Large intestine (tissue), 3 donors: ENCODE measurements around the gene PRG3. TPM values are rescaled to one million over a fixed set of nuclear protein-coding genes. Genes with fewer than 3 reads are reported as not detected.
A peak's percentile ranks its signal among the peaks of the same experiment; 100 is the strongest.
"Not testable (repeated sequence)": the region's sequence is repeated elsewhere in the genome, so short reads cannot be mapped to it uniquely, and the experiment has no call there.

Experiments used
- DNase-seq, 2 donors: peaks; one replicate each; pipeline versions ENCODE4 v3.0.0 to v3.0.0-alpha.2; 2013
- H3K27ac ChIP-seq: one replicate; pipeline ENCODE4 v1.5.1; 2013; ENCODE audit warnings: low read length
- H3K27me3 ChIP-seq: 2 replicates; pipeline ENCODE4 v1.6.1; 2013; ENCODE audit warnings: low read length; ENCODE audit not compliant: control insufficient read depth, insufficient read depth
- H3K36me3 ChIP-seq: 2 replicates; pipeline ENCODE4 v1.6.1; 2013; ENCODE audit warnings: low read length; ENCODE audit not compliant: control insufficient read depth, insufficient read depth
- H3K4me1 ChIP-seq: one replicate; pipeline ENCODE4 v1.6.1; 2013; ENCODE audit warnings: low read length; ENCODE audit not compliant: control insufficient read depth, insufficient read depth
- H3K4me3 ChIP-seq: one replicate; pipeline ENCODE4 v1.5.1; 2013; ENCODE audit warnings: low read length
- H3K9me3 ChIP-seq: one replicate; pipeline ENCODE4 v1.6.1; 2013; ENCODE audit warnings: mild to moderate bottlenecking, low read depth, low read length, moderate library complexity; ENCODE audit not compliant: control insufficient read depth
- WGBS: methylation state at CpG from one replicate; pipeline ENCODE4 v1.1.5; 2013; ENCODE audit warnings: low lambda C conversion rate; ENCODE audit not compliant: insufficient coverage; 5-methylcytosine and 5-hydroxymethylcytosine counted together
- polyA plus RNA-seq: library from polyadenylated mRNA; unstranded; fragments of 120-200 nt; gene quantifications from one replicate; pipeline ENCODE4 v1.2.1, GENCODE V29; 2013

PRG3 gene
- polyA plus RNA-seq, 1 donor = 0.07 TPM

- DNase-seq = no peak
- H3K9me3 ChIP-seq = no peaks in the 10 kb centered on the region
- peaks cover 7% of the 10 kb centered on the region for H3K4me1 ChIP-seq
- H3K36me3 ChIP-seq = peaks cover 4% of the 10 kb centered on the region
- no CpG with 5 or more reads among the region's 4 CpGs for WGBS
- H3K4me3 ChIP-seq = no peak within 1 kb of the TSS
- no peaks in the 10 kb centered on the region for H3K27me3 ChIP-seq
- H3K27ac ChIP-seq = no peak within 1 kb of the TSS
Measured at GRCh38 chr11:57338142-57338541, 42.8 kb downstream of the PRG3 start, which contains the start of gene P2RX3. Gene P2RX3 (plus strand): TSS chr11:57338352. CDS start chr11:57338551, 199 bp downstream.

- WGBS = no CpG with 5 or more reads among the region's 6 CpGs
- not testable (repeated sequence) for H3K27me3 ChIP-seq, H3K4me3 ChIP-seq, H3K27ac ChIP-seq, H3K9me3 ChIP-seq, DNase-seq, H3K4me1 ChIP-seq
- H3K36me3 ChIP-seq = peaks cover 17% of the 10 kb centered on the region
Measured at GRCh38 chr11:57336856-57337255, 44.1 kb downstream of the PRG3 start.

GRCh38 chr11:57336111-57336666 lies 44.8 kb downstream of the PRG3 start:
- H3K27me3 ChIP-seq = no peaks in the 10 kb centered on the region
- H3K9me3 ChIP-seq = no peaks in the 10 kb centered on the region
- no CpG with 5 or more reads among the region's 12 CpGs for WGBS
- H3K36me3 ChIP-seq = peaks cover 24% of the 10 kb centered on the region
- DNase-seq = no peak
- peaks cover 7% of the 10 kb centered on the region for H3K4me1 ChIP-seq
- peak overlapping the region; percentile 89 for H3K4me3 ChIP-seq
- H3K27ac ChIP-seq = peak overlapping the region; percentile 37

GRCh38 chr11:57335343-57336110 lies 45.4 kb downstream of the PRG3 start, which contains the start of gene SSRP1:
Gene SSRP1 (minus strand): TSS chr11:57335892. CDS start chr11:57335121, 771 bp downstream.
- H3K27me3 ChIP-seq = no peaks in the 10 kb centered on the region
- H3K4me1 ChIP-seq = peaks cover 7% of the 10 kb centered on the region
- 0% methylated on average over 1 of the region's 69 CpGs for WGBS
- peak within 1 kb of the TSS; percentile 62 for H3K27ac ChIP-seq
- DNase-seq = peak; percentile 82 to 86
- H3K4me3 ChIP-seq = peak within 1 kb of the TSS; percentile 89
- no peaks in the 10 kb centered on the region for H3K9me3 ChIP-seq
- H3K36me3 ChIP-seq = peaks cover 31% of the 10 kb centered on the region

- peaks cover 7% of the 10 kb centered on the region for H3K4me1 ChIP-seq
- WGBS = no CpG with 5 or more reads among the region's 7 CpGs
- DNase-seq = no peak
Measured at GRCh38 chr11:57335023-57335342, 46.0 kb downstream of the PRG3 start.

GRCh38 chr11:57332694-57333440 lies 48.1 kb downstream of the PRG3 start:
- peaks cover 7% of the 10 kb centered on the region for H3K4me1 ChIP-seq
- no CpG with 5 or more reads among the region's 11 CpGs for WGBS
- no peaks in the 10 kb centered on the region for H3K27me3 ChIP-seq
- DNase-seq = no peak
- no peak overlapping the region for H3K27ac ChIP-seq
- H3K9me3 ChIP-seq = no peaks in the 10 kb centered on the region
- no peak overlapping the region for H3K4me3 ChIP-seq
- peaks cover 56% of the 10 kb centered on the region for H3K36me3 ChIP-seq

More at GRCh38 chr11:57335023-57335342, 46.0 kb downstream of the PRG3 start:
- no peaks in the 10 kb centered on the region for H3K9me3 ChIP-seq
- peak overlapping the region; percentile 89 for H3K4me3 ChIP-seq
- H3K27me3 ChIP-seq = no peaks in the 10 kb centered on the region
- H3K36me3 ChIP-seq = peaks cover 36% of the 10 kb centered on the region
- peak overlapping the region; percentile 62 for H3K27ac ChIP-seq

- DNase-seq = no peak
- no peaks in the 10 kb centered on the region for H3K9me3 ChIP-seq
- H3K27me3 ChIP-seq = no peaks in the 10 kb centered on the region
- H3K4me1 ChIP-seq = peaks cover 7% of the 10 kb centered on the region
- H3K27ac ChIP-seq = no peak overlapping the region
- WGBS = 100% methylated on average over 1 of the region's 14 CpGs
- no peak overlapping the region for H3K4me3 ChIP-seq
- H3K36me3 ChIP-seq = peaks cover 68% of the 10 kb centered on the region
Measured at GRCh38 chr11:57331720-57332119, 49.2 kb downstream of the PRG3 start.

GRCh38 chr11:57330029-57330428 lies 50.9 kb downstream of the PRG3 start:
- H3K4me1 ChIP-seq = peaks cover 17% of the 10 kb centered on the region
- H3K9me3 ChIP-seq = no peaks in the 10 kb centered on the region
- WGBS = no CpG with 5 or more reads among the region's 9 CpGs
- no peak for DNase-seq
- H3K27me3 ChIP-seq = no peaks in the 10 kb centered on the region
- H3K36me3 ChIP-seq = peaks cover 77% of the 10 kb centered on the region
- no peak overlapping the region for H3K27ac ChIP-seq
- H3K4me3 ChIP-seq = no peak overlapping the region

- Histone ChIP-seq H3K27ac (no peak overlapping the region), H3K4me1 (peaks cover 22% of the 10 kb centered on the region), H3K9me3 (no peaks in the 10 kb centered on the region), H3K27me3 (no peaks in the 10 kb centered on the region), H3K36me3 (peaks cover 68% of the 10 kb centered on the region), H3K4me3 (no peak overlapping the region)
- WGBS = no CpG with 5 or more reads among the region's 5 CpGs
- no peak for DNase-seq
Measured at GRCh38 chr11:57327721-57328120, 53.2 kb downstream of the PRG3 start.
